ENCODE measurements around the gene PLK5.
"Not testable (repeated sequence)": the region's sequence is repeated elsewhere in the genome, so short reads cannot be mapped to it uniquely, and the experiment has no call there.

PLK5 gene

GRCh38 chr19:1491849-1492170 lies 32.1 kb upstream of the PLK5 start:
- no peak for DNase-seq

GRCh38 chr19:1492474-1493006 lies 31.3 kb upstream of the PLK5 start:
- DNase-seq: no peak

- no peak for DNase-seq
Observed at GRCh38 chr19:1494115-1494815, 29.6 kb upstream of the PLK5 start.

GRCh38 chr19:1495051-1495798 lies 28.7 kb upstream of the PLK5 start:
- DNase-seq: no peak

- no peak for DNase-seq
Observed at GRCh38 chr19:1495799-1496713, 27.8 kb upstream of the PLK5 start.

GRCh38 chr19:1496714-1497577 lies 26.9 kb upstream of the PLK5 start:
- DNase-seq: no peak

GRCh38 chr19:1497578-1498235 lies 26.2 kb upstream of the PLK5 start:
- no peak for DNase-seq

GRCh38 chr19:1499231-1499630 lies 24.6 kb upstream of the PLK5 start:
- not testable (repeated sequence) for DNase-seq

- DNase-seq: no peak
Observed at GRCh38 chr19:1501200-1501595, 22.7 kb upstream of the PLK5 start.

GRCh38 chr19:1502433-1503088 lies 21.3 kb upstream of the PLK5 start:
- DNase-seq: no peak

GRCh38 chr19:1503089-1503924 lies 20.6 kb upstream of the PLK5 start:
- DNase-seq: peak; percentile 75

GRCh38 chr19:1503925-1504773 lies 19.7 kb upstream of the PLK5 start:
- DNase-seq: peak; percentile 9

- no peak for DNase-seq
Observed at GRCh38 chr19:1505012-1505411, 18.9 kb upstream of the PLK5 start.

- DNase-seq: no peak
Observed at GRCh38 chr19:1505991-1506881, 17.6 kb upstream of the PLK5 start.

GRCh38 chr19:1507192-1507660 lies 16.7 kb upstream of the PLK5 start:
- DNase-seq: peak; percentile 10

- peak; percentile 92 for DNase-seq
Observed at GRCh38 chr19:1507763-1508506, 15.9 kb upstream of the PLK5 start.

- DNase-seq: no peak
Observed at GRCh38 chr19:1508507-1508856, 15.4 kb upstream of the PLK5 start.
